GM12878 (cell line): ENCODE data around the gene FMNL2. TPM values are rescaled to one million over a fixed set of nuclear protein-coding genes. Genes with fewer than 3 reads are reported as not detected.

Experiments used
- ATAC-seq: fragments of 200-7000 bp; cut with Tn5 transposase; 3 replicates; pipeline ENCODE4 v1.9.1; 2020; ENCODE audit warnings: mild to moderate bottlenecking, moderate library complexity
- BruUV-seq: library from RNA; stranded (reverse); fragments of 400-500 nt; replicated peaks from 2 replicates; lab custom pipeline; 2021; lab: Mats Ljungman, UMichigan
- CTCF ChIA-PET: fragments of 300-600 bp; sonication (Branson Sonifier 250); formaldehyde crosslinking; extraction: SDS; loops from one replicate; lab custom pipeline; 2021; ENCODE audit warnings: inconsistent platforms; lab: Yijun Ruan, JAX
- POLR2A ChIA-PET: fragments of 350-600 bp; formaldehyde crosslinking; extraction: SDS; loops from one replicate; lab custom pipeline; 2021; ENCODE audit warnings: inconsistent platforms; lab: Charles Lee
- RAD21 ChIA-PET: fragments of 300-600 bp; sonication (Branson Sonifier 250); formaldehyde crosslinking; loops from one replicate; lab custom pipeline; 2023; ENCODE audit warnings: antibody characterized with exemption; ENCODE audit not compliant: unreplicated experiment; lab: Charles Lee
- SMC1A ChIA-PET: fragments of 300-600 bp; sonication (Branson Sonifier 250); formaldehyde crosslinking; loops from one replicate; lab custom pipeline; 2023; ENCODE audit not compliant: unreplicated experiment, uncharacterized antibody; lab: Charles Lee
- DNase-seq: peaks from one replicate; pipeline ENCODE4 v3.0.0-alpha.2; 2011; ENCODE audit warnings: low read depth, low spot score
- FAIRE-seq: peaks from 3 replicates; lab custom pipeline; 2011; peaks lifted over from hg19 to GRCh38; lab: Jason Lieb, UNC
- H2AFZ ChIP-seq: 2 replicates; pipeline ENCODE4 v1.6.0; 2011; ENCODE audit warnings: low read depth, low read length, control low read depth; ENCODE audit not compliant: control insufficient read depth
- H3K27ac ChIP-seq: 2 replicates; pipeline ENCODE4 v1.5.1; 2011; ENCODE audit warnings: control low read depth; ENCODE audit not compliant: control insufficient read depth, insufficient read depth
- H3K27me3 ChIP-seq, 2 experiments: replicated peaks in 1 of 2; 2 replicates each; pipeline versions ENCODE4 v1.6.0 to v1.6.1; 2011; ENCODE audit warnings: low read length in 1 of 2; ENCODE audit not compliant: control insufficient read depth in 2 of 2, insufficient read depth in 2 of 2
- H3K36me3 ChIP-seq, 2 experiments: 2 replicates each; pipeline ENCODE4 v1.5.1; 2011; ENCODE audit warnings: low read length in 1 of 2; ENCODE audit not compliant: control insufficient read depth in 2 of 2, insufficient read depth in 2 of 2
- H3K4me1 ChIP-seq: 2 replicates; pipeline ENCODE4 v1.6.1; 2011; ENCODE audit warnings: mild to moderate bottlenecking, low read length, moderate library complexity, mixed read lengths; ENCODE audit not compliant: control insufficient read depth, insufficient read depth
- H3K4me2 ChIP-seq: 2 replicates; pipeline ENCODE4 v1.6.0; 2011; ENCODE audit warnings: control low read depth; ENCODE audit not compliant: control insufficient read depth, insufficient read depth
- H3K4me3 ChIP-seq: fragments of 200-600 bp; sonication (generic); 2 replicates; pipeline ENCODE4 v1.5.1; 2016
- H3K79me2 ChIP-seq: 2 replicates; pipeline ENCODE4 v1.6.0; 2011; ENCODE audit warnings: low read length; ENCODE audit not compliant: control insufficient read depth, insufficient read depth
- H3K9ac ChIP-seq: 2 replicates; pipeline ENCODE4 v1.8.0; 2011; ENCODE audit warnings: low read length, control low read depth, mixed read lengths; ENCODE audit not compliant: control insufficient read depth, insufficient read depth
- H3K9me3 ChIP-seq: replicated peaks from 3 replicates; pipeline ENCODE4 v1.5.1; 2011; ENCODE audit warnings: mild to moderate bottlenecking, low read length; ENCODE audit not compliant: control insufficient read depth, insufficient read depth
- H4K20me1 ChIP-seq: 2 replicates; pipeline ENCODE4 v1.6.0; 2011; ENCODE audit not compliant: control insufficient read depth, insufficient read depth
- HCFC1 ChIP-seq: fragments of 150-350 bp; IDR thresholded peaks from 2 replicates; pipeline ENCODE4 v1.6.1; 2014; ENCODE audit warnings: low read length
- HDAC6 ChIP-seq: fragments of 200-600 bp; sonication (generic); IDR thresholded peaks from one replicate; pipeline ENCODE4 v1.8.0; 2017; ENCODE audit warnings: antibody characterized with exemption; ENCODE audit not compliant: unreplicated experiment
- HSF1 ChIP-seq: fragments of 150-350 bp; IDR thresholded peaks from 2 replicates; pipeline ENCODE4 v1.6.1; 2014; ENCODE audit warnings: mild to moderate bottlenecking, low read depth, low read length
- KAT2A ChIP-seq: conservative IDR thresholded peaks from 2 replicates; pipeline ENCODE4 v1.6.1; 2011; ENCODE audit warnings: low read depth, low read length; ENCODE audit not compliant: control insufficient read depth
- MYB ChIP-seq: fragments of 150-350 bp; IDR thresholded peaks from 2 replicates; pipeline ENCODE4 v1.6.1; 2014; ENCODE audit warnings: mild to moderate bottlenecking, low read depth, low read length, borderline replicate concordance
- PAX8 ChIP-seq: fragments of 450-650 bp; IDR thresholded peaks from 2 replicates; pipeline ENCODE4 v1.6.1; 2017; ENCODE audit warnings: mild to moderate bottlenecking, moderate library complexity
- RAD51 ChIP-seq: fragments of 450-650 bp; IDR thresholded peaks from 2 replicates; pipeline ENCODE4 v1.6.1; 2016; ENCODE audit warnings: moderate library complexity, mild to moderate bottlenecking, inconsistent platforms
- RCOR1 ChIP-seq: conservative IDR thresholded peaks from 2 replicates; pipeline ENCODE4 v1.6.1; 2012; ENCODE audit warnings: low read depth, low read length, improper control_type of control experiment
- STAT1 ChIP-seq: fragments of 450-650 bp; conservative IDR thresholded peaks from 2 replicates; pipeline ENCODE4 v1.6.1; 2014; ENCODE audit warnings: antibody characterized with exemption, mild to moderate bottlenecking
- ZBTB33 ChIP-seq: fragments of 450-650 bp; IDR thresholded peaks from 2 replicates; pipeline ENCODE4 v1.6.1; 2017; ENCODE audit warnings: mild to moderate bottlenecking
- ZNF24 ChIP-seq: fragments of 450-650 bp; IDR thresholded peaks from 2 replicates; pipeline ENCODE4 v1.6.1; 2017; ENCODE audit warnings: antibody characterized with exemption, mild to moderate bottlenecking
- ZSCAN29 ChIP-seq: fragments of 450-650 bp; IDR thresholded peaks from 2 replicates; pipeline ENCODE4 v1.6.1; 2017; ENCODE audit warnings: mild to moderate bottlenecking, moderate library complexity
- WGBS: methylation state at CpG from one replicate; pipeline ENCODE4 v1.1.6; 2016; ENCODE audit warnings: low lambda C conversion rate; ENCODE audit not compliant: insufficient replicate concordance, insufficient coverage; ENCODE audit errors: missing lambda C conversion rate; 5-methylcytosine and 5-hydroxymethylcytosine counted together
- in situ Hi-C: fragments of 300-500 bp; cut with MboI; formaldehyde crosslinking; loops from 9 replicates; pipeline ENCODE4 v1.14.3; 2018; ENCODE audit warnings: mixed read lengths
- intact Hi-C: fragments of 100-400 bp; cut with micrococcal nuclease; formaldehyde crosslinking; loops from one replicate; pipeline ENCODE4 v1.14.2; 2022; ENCODE audit not compliant: unreplicated experiment
- polyA plus RNA-seq, 11 experiments: library from polyadenylated mRNA; depleted of rRNA in 4 of 11; unstranded in 6 of 11; stranded (reverse) in 5 of 11; fragments of >200 nt; fragmentation: Nextera tagmentation in 4 of 11; fragmentation: Illumina TruSeq in 1 of 11; extraction: Ambion mirVana in 4 of 11; extraction: Trizol in 1 of 11; gene quantifications; 1 replicate in 1 of 11; 2 replicates in 10 of 11; pipeline versions ENCODE4 v1.2.1 to v1.2.3, GENCODE V29; 2011 to 2016; ENCODE audit warnings: inconsistent platforms in 2 of 11, missing spikeins in 2 of 11, low read depth in 1 of 11
- total RNA-seq, 4 experiments: library from RNA; depleted of rRNA in 3 of 4; stranded (reverse); fragments of >200 nt in 3 of 4; fragmentation: Illumina TruSeq in 1 of 4; extraction: Trizol in 1 of 4; gene quantifications; 2 replicates each; pipeline versions ENCODE4 v1.2.1 to v1.2.3, GENCODE V29; 2013 to 2021

Gene FMNL2
- total and polyA plus RNA-seq, 10 of the 15 experiments (the other 5 are each of a cell fraction or from before 2014, with no cell fraction given), result 0.13 to 9.9 (median 0.35) TPM

- Histone ChIP-seq H3K4me3 (0 out of 2 replicates have a peak overlapping the region, but pooled peaks have one; percentile 20), H2AFZ (peak overlapping the region; percentile 80), H3K27me3 (no peaks in the 10 kb centered on the region), H3K36me3 (no peaks in the 10 kb centered on the region), H3K9ac (0 out of 2 replicates have a peak overlapping the region, but pooled peaks have one; percentile 19), H3K27ac (peak overlapping the region; percentile 77), H3K4me1 (peaks cover 18% of the 10 kb centered on the region), H4K20me1 (no peaks in the 10 kb centered on the region)
- ATAC-seq, result no peak
- no peak for FAIRE-seq
- ChIA-PET SMC1A (interaction anchor here (0.6 to 3.8 kb wide), 30 partner anchors 8 to 1327 kb away, joined by 3 to 32 read pairs (median 4); partner anchors contain the start of gene FMNL2), RAD21 (interaction anchor here (0.7 to 6.5 kb wide), 18 partner anchors 9 to 229 kb away, joined by 3 to 37 read pairs (median 4); no protein-coding TSS in a partner anchor)
- intact Hi-C loops, result loop anchor here (2.0 to 5.0 kb wide), 2 partner anchors 72 to 91 kb away; partner anchors contain the start of gene FMNL2
- 0% methylated on average over 2 of the region's 2 CpGs for WGBS
- TSS peak; percentile 85 for BruUV-seq
- TF ChIP-seq MYB, result no peak
- no peak for TF ChIP-seq STAT1
- no peak for TF ChIP-seq ZSCAN29
- TF ChIP-seq PAX8, result 0 out of 2 replicates have a peak, but pooled peaks have one; percentile 2
- 0 out of 2 replicates have a peak, but pooled peaks have one; percentile 6 for TF ChIP-seq RAD51
- TF ChIP-seq HSF1, result no peak
- no peak for TF ChIP-seq KAT2A
- TF ChIP-seq HDAC6, result no peak
- no peak for TF ChIP-seq ZBTB33
- TF ChIP-seq ZNF24, result no peak
- no peak for TF ChIP-seq HCFC1
- TF ChIP-seq RCOR1, result no peak
- TF ChIP-seq, all 136 proteins: peak for 2
- ChIA-PET CTCF (interaction anchor here (1.1 to 2.4 kb wide), 13 partner anchors 10 to 239 kb away, joined by 3 to 15 read pairs (median 5); partner anchors contain the start of gene FMNL2), POLR2A (interaction anchor here (1.0 to 2.2 kb wide), 4 partner anchors 39 to 310 kb away, joined by 3 to 8 read pairs (median 4); partner anchors contain the start of gene PRPF40A)
- DNase-seq, result no peak
- Histone ChIP-seq H3K79me2 (peaks cover 4% of the 10 kb centered on the region), H3K4me2 (peak overlapping the region; percentile 94), H3K9me3 (no peaks in the 10 kb centered on the region)
- in situ Hi-C loops, result no loop called here
Observed at GRCh38 chr2:152406836-152407161, 71.8 kb downstream of the FMNL2 start.
